SK-MEL-5 (cell line): ENCODE results near the gene RIPPLY3. TPM values are rescaled to one million over a fixed set of nuclear protein-coding genes. Genes with fewer than 3 reads are reported as not detected.

ENCODE experiments used
- small RNA-seq, 2 experiments: library from RNA; depleted of rRNA; stranded (forward); fragments of <200 nt; gene quantifications; one replicate each; pipeline ENCODE3, GENCODE V24; 2014
- total RNA-seq: library from RNA; depleted of rRNA; stranded (reverse); fragments of >200 nt; shearing (Covaris generic); gene quantifications from 2 replicates; pipeline ENCODE4 v1.2.3, GENCODE V29; 2014; rRNA removed

The RIPPLY3 gene
- total RNA-seq, 1 experiment from 2014 or later = not detected

Small RNA genes within 50 kb of the gene (small RNA-seq; reads per million reads assigned to genes)
- 0 reads per million in 2 experiments for gene RF00019
- gene RNU6-696P = 0 reads per million in 2 experiments

Other genes starting within 250 kb of the RIPPLY3 start
- 27.7 and 33.8 TPM in 2 replicates for gene HLCS, start 40.0 kb upstream of the RIPPLY3 start, total RNA-seq
- gene PIGP, start 66.4 kb downstream of the RIPPLY3 start, total RNA-seq = 51.9 and 57.0 TPM in 2 replicates
- gene TTC3, start 66.6 kb downstream of the RIPPLY3 start, total RNA-seq = 93.4 and 99.9 TPM in 2 replicates